AG04449 (cell line): ENCODE results near the gene ANKRD33B.
A peak's percentile ranks its signal among the peaks of the same experiment; 100 is the strongest.

Experiments
- CTCF ChIA-PET: fragments of 350-600 bp; formaldehyde crosslinking; extraction: SDS; loops from one replicate; lab custom pipeline; 2021; ENCODE audit warnings: antibody characterized with exemption; lab: Yijun Ruan, JAX
- POLR2A ChIA-PET: fragments of 400-600, 350-600 bp; formaldehyde crosslinking; extraction: SDS; loops from one replicate; lab custom pipeline; 2020; ENCODE audit warnings: antibody characterized with exemption, inconsistent platforms; lab: Yijun Ruan, JAX
- DNase-seq: peaks from one replicate; pipeline ENCODE4 v3.0.0-alpha.2; 2010; ENCODE audit warnings: low read depth, low spot score
- H3K4me3 ChIP-seq: 2 replicates; pipeline ENCODE4 v1.5.1; 2011; ENCODE audit warnings: low read depth, mild to moderate bottlenecking, control low read depth, low read length
- CTCF ChIP-seq: IDR thresholded peaks from one replicate; pipeline ENCODE4 v1.5.1; 2011; ENCODE audit warnings: mild to moderate bottlenecking, moderate library complexity, low read length, control low read depth, inconsistent platforms; ENCODE audit not compliant: insufficient read depth; ENCODE audit errors: missing control alignments

Gene ANKRD33B

GRCh38 chr5:10624679-10625078 is 60.8 kb downstream of the ANKRD33B start:
- POLR2A ChIA-PET, result no interaction called here
- TF ChIP-seq CTCF, result no peak
- H3K4me3 ChIP-seq, result no peak overlapping the region
- DNase-seq, result no peak
- CTCF ChIA-PET, result interaction anchor here (0.9 to 6.6 kb wide), 4 partner anchors 9 to 203 kb away, joined by 3 to 256 read pairs (median 34); no protein-coding TSS in a partner anchor

- CTCF ChIA-PET, result interaction anchor here (2.3 to 6.6 kb wide), 6 partner anchors 10 to 173 kb away, joined by 5 to 256 read pairs (median 18); no protein-coding TSS in a partner anchor
- H3K4me3 ChIP-seq, result no peak overlapping the region
- TF ChIP-seq CTCF, result no peak
- POLR2A ChIA-PET, result interaction anchor here (0.7 kb wide), 1 partner anchor 69 kb away, joined by 3 read pairs; no protein-coding TSS in a partner anchor
- DNase-seq, result no peak
These were observed 62.0 kb downstream of the ANKRD33B start for GRCh38 chr5:10625700-10626472.

GRCh38 chr5:10626473-10627013 is 62.7 kb downstream of the ANKRD33B start:
- CTCF ChIA-PET, result interaction anchor here (0.7 to 6.6 kb wide), 20 partner anchors 11 to 343 kb away, joined by 3 to 256 read pairs (median 5); no protein-coding TSS in a partner anchor
- H3K4me3 ChIP-seq, result no peak overlapping the region
- no peak for TF ChIP-seq CTCF
- DNase-seq, result no peak
- POLR2A ChIA-PET, result interaction anchor here (0.7 kb wide), 1 partner anchor 70 kb away, joined by 3 read pairs; no protein-coding TSS in a partner anchor

GRCh38 chr5:10627160-10627701 is 63.4 kb downstream of the ANKRD33B start:
- ChIA-PET POLR2A (interaction anchor here (0.7 to 1.2 kb wide), 3 partner anchors 114 to 185 kb away, joined by 3 to 5 read pairs (median 3); no protein-coding TSS in a partner anchor), CTCF (interaction anchor here (0.6 to 6.6 kb wide), 51 partner anchors 10 to 344 kb away, joined by 3 to 256 read pairs (median 4); partner anchors contain the start of gene ANKRD33B)
- H3K4me3 ChIP-seq, result peak overlapping the region; percentile 45
- DNase-seq, result no peak
- no peak for TF ChIP-seq CTCF

GRCh38 chr5:10628601-10629000 is 64.7 kb downstream of the ANKRD33B start:
- ChIA-PET POLR2A (no interaction called here), CTCF (interaction anchor here (1.0 to 6.6 kb wide), 24 partner anchors 9 to 199 kb away, joined by 3 to 256 read pairs (median 8); partner anchors contain the start of gene ANKRD33B)
- no peak for TF ChIP-seq CTCF

More at GRCh38 chr5:10628601-10629000, 64.7 kb downstream of the ANKRD33B start:
- DNase-seq, result no peak
- H3K4me3 ChIP-seq, result no peak overlapping the region
